Measurements from ENCODE around the gene ZNF611. TPM values are rescaled to one million over a fixed set of nuclear protein-coding genes. Genes with fewer than 3 reads are reported as not detected.

Gene ZNF611
- total and polyA plus RNA-seq, 9 of the 15 experiments (the other 6 are each of a cell fraction or from before 2014, with no cell fraction given): 3.7 to 29.6 (median 12.8) TPM

GRCh38 chr19:52724701-52725514 is 9.9 kb downstream of the ZNF611 start:
- in situ Hi-C loops (cut with MboI): no loop called here
- no peak for FAIRE-seq
- ChIA-PET CTCF (ENCODE audit: low intra/inter-chr PET ratio) (no interaction called here), POLR2A (no interaction called here)
- Histone ChIP-seq H3K79me2 (ENCODE audit: control insufficient read depth, insufficient read depth, low read length) (peaks cover 48% of the 10 kb centered on the region), H3K36me3 (ENCODE audit: control insufficient read depth, insufficient read depth, low read length) (peaks cover 42% of the 10 kb centered on the region), H3K27ac (ENCODE audit: extremely low read depth, low read depth, low read length) (peak overlapping the region; percentile 90), H3K27me3 (ENCODE audit: control insufficient read depth in 2 of 2, insufficient read depth in 2 of 2, low read length in 2 of 2) (no peaks in the 10 kb centered on the region), H3K4me1 (replicated peaks in 1 of 2; ENCODE audit: control insufficient read depth in 2 of 2, insufficient read depth in 2 of 2, low read length in 2 of 2) (peaks cover 30 to 38% of the 10 kb centered on the region in 2 experiments), H3K9ac (ENCODE audit: insufficient read depth in 1 of 2, low read depth in 2 of 2, low read length in 2 of 2) (peak overlapping the region; percentile 87 to 95), H4K20me1 (replicated peaks; ENCODE audit: control insufficient read depth, insufficient read depth, low read length) (no peaks in the 10 kb centered on the region), H3K9me3 (replicated peaks; ENCODE audit: control insufficient read depth, insufficient read depth, low read depth, low read length) (no peaks in the 10 kb centered on the region; the same call in none of the 2 replicates), H3K4me3 (peak overlapping the region; percentile 46), H3K9me1 (ENCODE audit: control insufficient read depth, insufficient read depth, low read length) (no peaks in the 10 kb centered on the region), H3K4me2 (ENCODE audit: insufficient read depth, low read length) (peak overlapping the region; percentile 80), H2AFZ (ENCODE audit: low read depth, low read length) (peak overlapping the region; percentile 82)
- intact Hi-C loops (cut with micrococcal nuclease): loop anchor here (10.0 kb wide), 1 partner anchor 120 kb away; no protein-coding TSS in a partner anchor
- ATAC-seq: peak; percentile 76
- WGBS (ENCODE audit: insufficient coverage, low coverage, missing lambda C conversion rate): 1% methylated on average over 21 of the region's 23 CpGs
- DNase-seq (ENCODE audit: extremely low read depth in 1 of 4, low spot score in 3 of 4): peak; percentile 39 to 68 (median 64)
- BruUV-seq (replicated peaks): no TSS peak
- no peak for TF ChIP-seq ZNF436 (CRISPR knock-in tag; IDR thresholded peaks at IDR 0.05)
- TF ChIP-seq MTA2 (IDR thresholded peaks at IDR 0.05; ENCODE audit: low read depth): peak; percentile 18; the same call in 1 of the 2 replicates
- TF ChIP-seq CHD1 (IDR thresholded peaks at IDR 0.05; ENCODE audit: low read length): no peak
- TF ChIP-seq NR2C1 (IDR thresholded peaks at IDR 0.05): no peak
- peak; percentile 18; the same call in 1 of the 2 replicates for TF ChIP-seq NR2C1 (tag; IDR thresholded peaks at IDR 0.05)
- no peak for TF ChIP-seq ARID3A (IDR thresholded peaks at IDR 0.05; ENCODE audit: borderline replicate concordance, low read depth, low read length)
- TF ChIP-seq THAP12 (CRISPR knock-in tag; IDR thresholded peaks at IDR 0.05): no peak
- TF ChIP-seq TCF7 (IDR thresholded peaks at IDR 0.05; ENCODE audit: borderline replicate concordance): no peak
- TF ChIP-seq SMAD3 (CRISPR knock-in tag; conservative IDR thresholded peaks at IDR 0.05): 0 out of 2 replicates have a peak, but pooled peaks have one; percentile 14
- no peak for TF ChIP-seq COPS2 (conservative IDR thresholded peaks at IDR 0.05)
- peak; percentile 16; the same call in 1 of the 2 replicates for TF ChIP-seq SMAD4 (CRISPR knock-in tag; conservative IDR thresholded peaks at IDR 0.05)
- TF ChIP-seq ZNF253 (CRISPR knock-in tag; conservative IDR thresholded peaks at IDR 0.05): no peak
- no peak for TF ChIP-seq CBX8 (IDR thresholded peaks at IDR 0.05; ENCODE audit: borderline replicate concordance, extremely low read depth, low read depth, low read length, poor library complexity, severe bottlenecking)
- no peak for TF ChIP-seq NUFIP1 (IDR thresholded peaks at IDR 0.05; ENCODE audit: partially characterized antibody)
- TF ChIP-seq FOSL1 (tag; conservative IDR thresholded peaks at IDR 0.05): peak; percentile 58
- no peak for TF ChIP-seq SAFB2 (IDR thresholded peaks at IDR 0.05; ENCODE audit: borderline replicate concordance, low read depth, low read length, severe bottlenecking)
- TF ChIP-seq SAP30 (IDR thresholded peaks at IDR 0.05; ENCODE audit: borderline replicate concordance, insufficient read depth, low read depth, low read length, poor library complexity, severe bottlenecking): no peak
- no peak for TF ChIP-seq TRIM24 (IDR thresholded peaks at IDR 0.05)
- peak; percentile 81 for TF ChIP-seq GATA2 (CRISPR knock-in tag; IDR thresholded peaks at IDR 0.05)

Data from K562 (cell line).